ENCODE data around the gene RABGEF1. TPM values are rescaled to one million over a fixed set of nuclear protein-coding genes. Genes with fewer than 3 reads are reported as not detected.

RABGEF1 gene
- total RNA-seq, 1 donor from 2014 or later: 33.2 TPM

DNA sequence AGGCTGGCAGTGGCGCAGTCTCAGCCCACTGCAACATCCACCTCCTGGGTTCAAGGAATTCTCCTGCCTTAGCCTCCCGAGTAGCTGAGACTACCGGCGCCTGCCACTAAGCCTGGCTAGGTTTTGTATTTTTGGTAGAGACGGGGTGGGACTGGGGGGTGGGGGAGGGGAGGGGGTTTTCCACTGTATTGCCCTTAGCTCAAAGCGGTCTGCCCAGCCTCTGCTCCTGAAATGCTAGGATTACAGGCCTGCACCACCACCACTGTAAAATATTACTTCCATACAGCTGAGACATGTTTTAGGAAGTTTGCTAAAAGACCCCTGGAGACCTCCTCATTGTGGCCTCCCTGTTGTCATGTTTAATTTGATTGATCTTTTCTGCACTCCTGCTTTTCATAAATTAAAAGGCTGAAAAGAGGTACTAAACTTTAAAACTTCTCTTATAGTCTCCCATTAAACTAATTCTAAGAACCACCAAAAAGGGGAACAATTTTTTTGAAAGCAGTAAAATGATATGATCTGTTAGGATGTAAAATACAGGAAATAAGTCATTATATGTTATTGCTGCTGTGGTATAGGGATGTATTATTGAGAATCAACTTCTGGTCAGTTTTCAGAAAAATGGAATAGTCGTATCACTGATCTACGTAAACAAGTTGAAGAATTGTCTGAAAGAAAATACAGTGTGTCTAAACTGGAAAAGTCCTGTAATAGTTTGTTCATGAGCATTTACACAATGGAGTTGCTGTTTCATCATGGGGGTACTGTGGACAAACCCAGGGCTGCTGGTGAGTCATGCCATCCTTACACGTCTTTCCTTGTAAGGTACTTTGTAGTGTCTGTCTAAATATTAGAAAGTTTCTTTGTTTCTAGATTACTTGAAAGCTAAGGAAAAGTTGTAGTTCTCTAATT is 107.6 kb downstream of the RABGEF1 start:
- Mint-ChIP-seq H3K4me1 (ENCODE audit: low read depth, unreplicated experiment) (peaks cover 14% of the 10 kb centered on the region), H3K27ac (ENCODE audit: unreplicated experiment) (peak overlapping the region; percentile 98), H3K9me3 (ENCODE audit: unreplicated experiment) (no peaks in the 10 kb centered on the region), H3K27me3 (ENCODE audit: low read depth, unreplicated experiment) (no peaks in the 10 kb centered on the region), H3K36me3 (ENCODE audit: low read depth, unreplicated experiment) (peaks cover under 1% of the 10 kb centered on the region), H3K4me3 (ENCODE audit: unreplicated experiment) (peak overlapping the region; percentile 68)
- no peak overlapping the region for H3K4me3 ChIP-seq (ENCODE audit: insufficient read depth, low read depth, low read length)
- TF ChIP-seq, protein P1, sequence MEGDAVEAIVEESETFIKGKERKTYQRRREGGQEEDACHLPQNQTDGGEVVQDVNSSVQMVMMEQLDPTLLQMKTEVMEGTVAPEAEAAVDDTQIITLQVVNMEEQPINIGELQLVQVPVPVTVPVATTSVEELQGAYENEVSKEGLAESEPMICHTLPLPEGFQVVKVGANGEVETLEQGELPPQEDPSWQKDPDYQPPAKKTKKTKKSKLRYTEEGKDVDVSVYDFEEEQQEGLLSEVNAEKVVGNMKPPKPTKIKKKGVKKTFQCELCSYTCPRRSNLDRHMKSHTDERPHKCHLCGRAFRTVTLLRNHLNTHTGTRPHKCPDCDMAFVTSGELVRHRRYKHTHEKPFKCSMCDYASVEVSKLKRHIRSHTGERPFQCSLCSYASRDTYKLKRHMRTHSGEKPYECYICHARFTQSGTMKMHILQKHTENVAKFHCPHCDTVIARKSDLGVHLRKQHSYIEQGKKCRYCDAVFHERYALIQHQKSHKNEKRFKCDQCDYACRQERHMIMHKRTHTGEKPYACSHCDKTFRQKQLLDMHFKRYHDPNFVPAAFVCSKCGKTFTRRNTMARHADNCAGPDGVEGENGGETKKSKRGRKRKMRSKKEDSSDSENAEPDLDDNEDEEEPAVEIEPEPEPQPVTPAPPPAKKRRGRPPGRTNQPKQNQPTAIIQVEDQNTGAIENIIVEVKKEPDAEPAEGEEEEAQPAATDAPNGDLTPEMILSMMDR (IDR thresholded peaks at IDR 0.05; ENCODE audit: insufficient read depth, low read depth, low read length): no peak
- TF ChIP-seq EZH2 (IDR thresholded peaks at IDR 0.05; ENCODE audit: insufficient read depth, low read length): no peak
- H3K4me2 ChIP-seq (ENCODE audit: low read length): peak overlapping the region; percentile 8
- H3K79me2 ChIP-seq (ENCODE audit: insufficient read depth, low read length): no peaks in the 10 kb centered on the region
- peak overlapping the region; percentile 39 for H2AFZ ChIP-seq (ENCODE audit: low read depth, low read length)
- H3K36me3 ChIP-seq (ENCODE audit: insufficient read depth, low read length): no peaks in the 10 kb centered on the region
- DNase-seq (ENCODE audit: low read depth): peak; percentile 75
- H3K27ac ChIP-seq (ENCODE audit: low read depth, low read length): peak overlapping the region; percentile 48
- H3K4me1 ChIP-seq (ENCODE audit: insufficient read depth, low read length): peaks cover 12% of the 10 kb centered on the region
- no peaks in the 10 kb centered on the region for H4K20me1 ChIP-seq (ENCODE audit: insufficient read depth, low read length)
- H3K9ac ChIP-seq (ENCODE audit: low read length): peak overlapping the region; percentile 8
- H3K9me3 ChIP-seq (ENCODE audit: insufficient read depth, low read depth, low read length): no peaks in the 10 kb centered on the region
- no peaks in the 10 kb centered on the region for H3K27me3 ChIP-seq (ENCODE audit: insufficient read depth, low read length)
- no peak for FAIRE-seq

DNA sequence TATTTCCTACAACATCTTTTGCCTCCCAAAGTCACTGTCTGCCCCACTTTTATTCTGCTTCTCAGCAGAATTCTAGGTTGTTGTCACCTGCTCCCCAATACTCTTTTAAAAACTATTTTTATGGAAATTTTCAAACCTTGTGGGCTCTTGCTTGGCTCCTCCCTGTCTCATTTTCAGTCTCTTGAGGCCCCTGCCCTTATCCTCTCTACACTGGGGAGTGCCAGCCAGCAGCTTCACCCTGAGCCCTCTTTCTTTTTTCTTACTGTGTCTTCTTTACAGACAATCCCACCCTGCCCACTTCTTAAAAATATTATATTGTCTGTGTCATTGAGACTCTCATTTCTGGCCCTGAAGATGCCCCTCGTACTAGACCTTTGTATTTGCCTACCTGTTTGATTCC is 118.8 kb downstream of the RABGEF1 start:
- TF ChIP-seq, protein P1 (IDR thresholded peaks at IDR 0.05; ENCODE audit: insufficient read depth, low read depth, low read length): no peak
- TF ChIP-seq EZH2 (IDR thresholded peaks at IDR 0.05; ENCODE audit: insufficient read depth, low read length): no peak
- no peak overlapping the region for H2AFZ ChIP-seq (ENCODE audit: low read depth, low read length)
- no peak overlapping the region for H3K4me2 ChIP-seq (ENCODE audit: low read length)
- H3K9me3 ChIP-seq (ENCODE audit: insufficient read depth, low read depth, low read length): no peaks in the 10 kb centered on the region
- peaks cover 12% of the 10 kb centered on the region for H3K36me3 Mint-ChIP-seq (ENCODE audit: low read depth, unreplicated experiment)
- no peaks in the 10 kb centered on the region for H3K79me2 ChIP-seq (ENCODE audit: insufficient read depth, low read length)
- H3K27ac ChIP-seq (ENCODE audit: low read depth, low read length): no peak overlapping the region
- no peaks in the 10 kb centered on the region for H3K27me3 ChIP-seq (ENCODE audit: insufficient read depth, low read length)
- no peaks in the 10 kb centered on the region for H3K9me3 Mint-ChIP-seq (ENCODE audit: unreplicated experiment)
- no peaks in the 10 kb centered on the region for H4K20me1 ChIP-seq (ENCODE audit: insufficient read depth, low read length)
- H3K9ac ChIP-seq (ENCODE audit: low read length): no peak overlapping the region
- H3K4me3 ChIP-seq (ENCODE audit: insufficient read depth, low read depth, low read length): no peak overlapping the region
- FAIRE-seq: no peak
- no peaks in the 10 kb centered on the region for H3K36me3 ChIP-seq (ENCODE audit: insufficient read depth, low read length)
- peaks cover 11% of the 10 kb centered on the region for H3K4me1 Mint-ChIP-seq (ENCODE audit: low read depth, unreplicated experiment)
- no peak overlapping the region for H3K4me3 Mint-ChIP-seq (ENCODE audit: unreplicated experiment)
- peak overlapping the region; percentile 69 for H3K27ac Mint-ChIP-seq (ENCODE audit: unreplicated experiment)
- DNase-seq (ENCODE audit: low read depth): no peak
- no peaks in the 10 kb centered on the region for H3K27me3 Mint-ChIP-seq (ENCODE audit: low read depth, unreplicated experiment)
- H3K4me1 ChIP-seq (ENCODE audit: insufficient read depth, low read length): no peaks in the 10 kb centered on the region

Measured in astrocyte (in vitro differentiated cells and primary cell).